GM12878 (cell line): Measurements from ENCODE around the gene RACGAP1. TPM values are rescaled to one million over a fixed set of nuclear protein-coding genes. Genes with fewer than 3 reads are reported as not detected.

Experiments used
- EED ChIP-seq: sonication (generic); IDR thresholded peaks from 2 replicates; pipeline ENCODE4 v1.6.1; 2016; ENCODE audit warnings: antibody characterized with exemption, low read depth
- EP300 ChIP-seq, 2 experiments: fragments of 150-350 bp in 1 of 2; IDR thresholded peaks; 2 replicates each; pipeline ENCODE4 v1.6.1; 2011 to 2012; ENCODE audit warnings: low read depth in 2 of 2, low read length in 2 of 2, borderline replicate concordance in 1 of 2, improper control_type of control experiment in 1 of 2, inconsistent platforms in 1 of 2; ENCODE audit not compliant: control insufficient read depth in 1 of 2
- FOXK2 ChIP-seq: fragments of 450-650 bp; IDR thresholded peaks from 2 replicates; pipeline ENCODE4 v1.6.1; 2017; ENCODE audit warnings: mild to moderate bottlenecking, moderate library complexity
- FOXM1 ChIP-seq: IDR thresholded peaks from 2 replicates; pipeline ENCODE4 v1.6.1; 2012; ENCODE audit warnings: low read depth, mild to moderate bottlenecking, inconsistent platforms, low read length, moderate library complexity
- HDAC2 ChIP-seq: fragments of 200-600 bp; sonication (generic); IDR thresholded peaks from 2 replicates; pipeline ENCODE4 v1.6.1; 2017
- KAT2A ChIP-seq: conservative IDR thresholded peaks from 2 replicates; pipeline ENCODE4 v1.6.1; 2011; ENCODE audit warnings: low read depth, low read length; ENCODE audit not compliant: control insufficient read depth
- MTA2 ChIP-seq: fragments of 450-650 bp; IDR thresholded peaks from 2 replicates; pipeline ENCODE4 v1.6.1; 2016; ENCODE audit warnings: low read depth, mild to moderate bottlenecking, moderate library complexity
- NR2C2 ChIP-seq: IDR thresholded peaks from 2 replicates; pipeline ENCODE4 v1.6.1; 2011; ENCODE audit warnings: borderline replicate concordance, low read depth; ENCODE audit not compliant: control insufficient read depth, insufficient read length
- RB1 ChIP-seq: fragments of 450-650 bp; formaldehyde crosslinking; IDR thresholded peaks from 2 replicates; pipeline ENCODE4 v1.6.1; 2017; ENCODE audit warnings: mild to moderate bottlenecking, borderline replicate concordance
- SMARCA5 ChIP-seq: fragments of 450-650 bp; IDR thresholded peaks from 2 replicates; pipeline ENCODE4 v1.6.1; 2017; ENCODE audit warnings: mild to moderate bottlenecking
- SUZ12 ChIP-seq: fragments of 200-600 bp; sonication (generic); IDR thresholded peaks from one replicate; pipeline ENCODE4 v1.6.1; 2018; ENCODE audit warnings: antibody characterized with exemption, mild to moderate bottlenecking; ENCODE audit not compliant: unreplicated experiment
- ZNF622 ChIP-seq: fragments of 450-650 bp; IDR thresholded peaks from 2 replicates; pipeline ENCODE4 v1.6.1; 2017; ENCODE audit warnings: mild to moderate bottlenecking, inconsistent platforms
- polyA plus RNA-seq, 11 experiments: library from polyadenylated mRNA; depleted of rRNA in 4 of 11; unstranded in 6 of 11; stranded (reverse) in 5 of 11; fragments of >200 nt; fragmentation: Nextera tagmentation in 4 of 11; fragmentation: Illumina TruSeq in 1 of 11; extraction: Ambion mirVana in 4 of 11; extraction: Trizol in 1 of 11; gene quantifications; 1 replicate in 1 of 11; 2 replicates in 10 of 11; pipeline versions ENCODE4 v1.2.1 to v1.2.3, GENCODE V29; 2011 to 2016; ENCODE audit warnings: inconsistent platforms in 2 of 11, missing spikeins in 2 of 11, low read depth in 1 of 11
- total RNA-seq, 4 experiments: library from RNA; depleted of rRNA in 3 of 4; stranded (reverse); fragments of >200 nt in 3 of 4; fragmentation: Illumina TruSeq in 1 of 4; extraction: Trizol in 1 of 4; gene quantifications; 2 replicates each; pipeline versions ENCODE4 v1.2.1 to v1.2.3, GENCODE V29; 2013 to 2021
- TF ChIP-seq, protein P1 (sequence below): IDR thresholded peaks from 2 replicates; pipeline ENCODE4 v1.6.1; 2012; ENCODE audit warnings: improper control_type of control experiment, low read depth, low read length; ENCODE audit not compliant: insufficient replicate concordance
- TF ChIP-seq, protein P2 (sequence below), 3 experiments: IDR thresholded peaks in 2 of 3; conservative IDR thresholded peaks in 1 of 3; 2 replicates each; pipeline ENCODE4 v1.5.1; 2011; ENCODE audit warnings: low read depth in 3 of 3, low read length in 3 of 3, mild to moderate bottlenecking in 3 of 3, control low read depth in 2 of 3, moderate library complexity in 2 of 3, inconsistent platforms in 1 of 3, mixed read lengths in 1 of 3; ENCODE audit not compliant: control insufficient read depth in 2 of 3, insufficient read depth in 1 of 3; ENCODE audit errors: extremely low read depth in 1 of 3
- TF ChIP-seq, protein P3 (sequence below): fragments of 450-650 bp; formaldehyde crosslinking; IDR thresholded peaks from 2 replicates; pipeline ENCODE4 v1.4.0; 2020; ENCODE audit warnings: mild to moderate bottlenecking, moderate library complexity
- TF ChIP-seq, protein P4 (sequence below): IDR thresholded peaks from 2 replicates; pipeline ENCODE4 v1.6.1; 2012; ENCODE audit warnings: low read depth, low read length, improper control_type of control experiment

RACGAP1 gene
- total and polyA plus RNA-seq, 10 of the 15 experiments (the other 5 are each of a cell fraction or from before 2014, with no cell fraction given): 32.4 to 87.9 (median 76.2) TPM

DNA sequence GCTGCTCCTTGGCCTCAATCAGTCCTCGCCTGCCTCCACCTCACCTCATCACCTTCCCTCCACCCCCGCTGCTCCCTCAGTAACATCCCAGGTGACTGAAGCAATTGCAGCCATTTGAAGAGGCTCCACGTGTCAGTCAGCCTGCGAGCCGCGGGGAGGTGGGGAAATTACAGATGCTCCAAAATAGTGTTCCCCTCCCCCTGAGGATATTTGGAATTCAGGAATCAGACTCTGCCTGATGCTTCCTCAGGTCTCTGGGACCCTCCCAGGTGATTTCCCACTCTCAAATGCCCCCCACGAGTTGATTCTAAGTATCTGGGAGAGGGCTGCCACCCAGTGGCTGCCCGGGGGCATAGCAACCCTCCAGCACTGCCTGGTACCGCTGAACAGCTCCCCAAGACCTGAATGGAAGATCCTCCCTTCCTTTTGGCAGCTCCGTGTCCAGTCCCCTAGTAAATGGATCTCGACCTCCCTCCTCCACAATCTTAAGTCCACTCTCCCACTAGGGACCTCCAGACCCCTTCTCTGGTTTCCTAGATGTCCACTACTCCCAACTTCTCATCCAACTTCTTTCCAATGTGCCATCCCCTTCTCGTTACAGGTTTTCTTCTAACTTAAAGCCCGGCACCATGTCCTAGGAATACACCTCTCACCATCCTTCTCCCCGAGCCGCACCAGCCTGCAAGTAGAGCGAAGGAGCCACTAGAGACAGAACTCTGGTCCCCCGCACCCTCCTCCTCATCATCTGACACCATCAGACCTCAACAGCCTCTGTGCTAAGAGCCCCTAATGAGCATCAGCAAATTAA lies 30.7 kb upstream of the RACGAP1 start (continued):
- TF ChIP-seq RB1: 0 out of 2 replicates have a peak, but pooled peaks have one; percentile 63
- TF ChIP-seq SMARCA5: peak; percentile 60; the same call in 1 of the 2 replicates
- TF ChIP-seq FOXM1: no peak
- no peak for TF ChIP-seq ZNF622
- TF ChIP-seq FOXK2: no peak
- TF ChIP-seq EP300 (IDR thresholded peaks at IDR 0.05; ENCODE audit: borderline replicate concordance in 1 of 2, control insufficient read depth in 1 of 2, low read depth in 2 of 2, low read length in 2 of 2): no peak
- TF ChIP-seq, protein P1, sequence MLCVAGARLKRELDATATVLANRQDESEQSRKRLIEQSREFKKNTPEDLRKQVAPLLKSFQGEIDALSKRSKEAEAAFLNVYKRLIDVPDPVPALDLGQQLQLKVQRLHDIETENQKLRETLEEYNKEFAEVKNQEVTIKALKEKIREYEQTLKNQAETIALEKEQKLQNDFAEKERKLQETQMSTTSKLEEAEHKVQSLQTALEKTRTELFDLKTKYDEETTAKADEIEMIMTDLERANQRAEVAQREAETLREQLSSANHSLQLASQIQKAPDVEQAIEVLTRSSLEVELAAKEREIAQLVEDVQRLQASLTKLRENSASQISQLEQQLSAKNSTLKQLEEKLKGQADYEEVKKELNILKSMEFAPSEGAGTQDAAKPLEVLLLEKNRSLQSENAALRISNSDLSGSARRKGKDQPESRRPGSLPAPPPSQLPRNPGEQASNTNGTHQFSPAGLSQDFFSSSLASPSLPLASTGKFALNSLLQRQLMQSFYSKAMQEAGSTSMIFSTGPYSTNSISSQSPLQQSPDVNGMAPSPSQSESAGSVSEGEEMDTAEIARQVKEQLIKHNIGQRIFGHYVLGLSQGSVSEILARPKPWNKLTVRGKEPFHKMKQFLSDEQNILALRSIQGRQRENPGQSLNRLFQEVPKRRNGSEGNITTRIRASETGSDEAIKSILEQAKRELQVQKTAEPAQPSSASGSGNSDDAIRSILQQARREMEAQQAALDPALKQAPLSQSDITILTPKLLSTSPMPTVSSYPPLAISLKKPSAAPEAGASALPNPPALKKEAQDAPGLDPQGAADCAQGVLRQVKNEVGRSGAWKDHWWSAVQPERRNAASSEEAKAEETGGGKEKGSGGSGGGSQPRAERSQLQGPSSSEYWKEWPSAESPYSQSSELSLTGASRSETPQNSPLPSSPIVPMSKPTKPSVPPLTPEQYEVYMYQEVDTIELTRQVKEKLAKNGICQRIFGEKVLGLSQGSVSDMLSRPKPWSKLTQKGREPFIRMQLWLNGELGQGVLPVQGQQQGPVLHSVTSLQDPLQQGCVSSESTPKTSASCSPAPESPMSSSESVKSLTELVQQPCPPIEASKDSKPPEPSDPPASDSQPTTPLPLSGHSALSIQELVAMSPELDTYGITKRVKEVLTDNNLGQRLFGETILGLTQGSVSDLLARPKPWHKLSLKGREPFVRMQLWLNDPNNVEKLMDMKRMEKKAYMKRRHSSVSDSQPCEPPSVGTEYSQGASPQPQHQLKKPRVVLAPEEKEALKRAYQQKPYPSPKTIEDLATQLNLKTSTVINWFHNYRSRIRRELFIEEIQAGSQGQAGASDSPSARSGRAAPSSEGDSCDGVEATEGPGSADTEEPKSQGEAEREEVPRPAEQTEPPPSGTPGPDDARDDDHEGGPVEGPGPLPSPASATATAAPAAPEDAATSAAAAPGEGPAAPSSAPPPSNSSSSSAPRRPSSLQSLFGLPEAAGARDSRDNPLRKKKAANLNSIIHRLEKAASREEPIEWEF: no peak
- TF ChIP-seq, protein P2, sequence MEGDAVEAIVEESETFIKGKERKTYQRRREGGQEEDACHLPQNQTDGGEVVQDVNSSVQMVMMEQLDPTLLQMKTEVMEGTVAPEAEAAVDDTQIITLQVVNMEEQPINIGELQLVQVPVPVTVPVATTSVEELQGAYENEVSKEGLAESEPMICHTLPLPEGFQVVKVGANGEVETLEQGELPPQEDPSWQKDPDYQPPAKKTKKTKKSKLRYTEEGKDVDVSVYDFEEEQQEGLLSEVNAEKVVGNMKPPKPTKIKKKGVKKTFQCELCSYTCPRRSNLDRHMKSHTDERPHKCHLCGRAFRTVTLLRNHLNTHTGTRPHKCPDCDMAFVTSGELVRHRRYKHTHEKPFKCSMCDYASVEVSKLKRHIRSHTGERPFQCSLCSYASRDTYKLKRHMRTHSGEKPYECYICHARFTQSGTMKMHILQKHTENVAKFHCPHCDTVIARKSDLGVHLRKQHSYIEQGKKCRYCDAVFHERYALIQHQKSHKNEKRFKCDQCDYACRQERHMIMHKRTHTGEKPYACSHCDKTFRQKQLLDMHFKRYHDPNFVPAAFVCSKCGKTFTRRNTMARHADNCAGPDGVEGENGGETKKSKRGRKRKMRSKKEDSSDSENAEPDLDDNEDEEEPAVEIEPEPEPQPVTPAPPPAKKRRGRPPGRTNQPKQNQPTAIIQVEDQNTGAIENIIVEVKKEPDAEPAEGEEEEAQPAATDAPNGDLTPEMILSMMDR (IDR thresholded peaks at IDR 0.05 in 2 of 3, conservative IDR thresholded peaks at IDR 0.05 in 1 of 3; ENCODE audit: control insufficient read depth in 2 of 3, extremely low read depth in 1 of 3, insufficient read depth in 1 of 3, low read depth in 3 of 3, low read length in 3 of 3): peak; percentile 81 to 98 (median 96)
- no peak for TF ChIP-seq KAT2A
- TF ChIP-seq EED: no peak
- TF ChIP-seq, protein P3, sequence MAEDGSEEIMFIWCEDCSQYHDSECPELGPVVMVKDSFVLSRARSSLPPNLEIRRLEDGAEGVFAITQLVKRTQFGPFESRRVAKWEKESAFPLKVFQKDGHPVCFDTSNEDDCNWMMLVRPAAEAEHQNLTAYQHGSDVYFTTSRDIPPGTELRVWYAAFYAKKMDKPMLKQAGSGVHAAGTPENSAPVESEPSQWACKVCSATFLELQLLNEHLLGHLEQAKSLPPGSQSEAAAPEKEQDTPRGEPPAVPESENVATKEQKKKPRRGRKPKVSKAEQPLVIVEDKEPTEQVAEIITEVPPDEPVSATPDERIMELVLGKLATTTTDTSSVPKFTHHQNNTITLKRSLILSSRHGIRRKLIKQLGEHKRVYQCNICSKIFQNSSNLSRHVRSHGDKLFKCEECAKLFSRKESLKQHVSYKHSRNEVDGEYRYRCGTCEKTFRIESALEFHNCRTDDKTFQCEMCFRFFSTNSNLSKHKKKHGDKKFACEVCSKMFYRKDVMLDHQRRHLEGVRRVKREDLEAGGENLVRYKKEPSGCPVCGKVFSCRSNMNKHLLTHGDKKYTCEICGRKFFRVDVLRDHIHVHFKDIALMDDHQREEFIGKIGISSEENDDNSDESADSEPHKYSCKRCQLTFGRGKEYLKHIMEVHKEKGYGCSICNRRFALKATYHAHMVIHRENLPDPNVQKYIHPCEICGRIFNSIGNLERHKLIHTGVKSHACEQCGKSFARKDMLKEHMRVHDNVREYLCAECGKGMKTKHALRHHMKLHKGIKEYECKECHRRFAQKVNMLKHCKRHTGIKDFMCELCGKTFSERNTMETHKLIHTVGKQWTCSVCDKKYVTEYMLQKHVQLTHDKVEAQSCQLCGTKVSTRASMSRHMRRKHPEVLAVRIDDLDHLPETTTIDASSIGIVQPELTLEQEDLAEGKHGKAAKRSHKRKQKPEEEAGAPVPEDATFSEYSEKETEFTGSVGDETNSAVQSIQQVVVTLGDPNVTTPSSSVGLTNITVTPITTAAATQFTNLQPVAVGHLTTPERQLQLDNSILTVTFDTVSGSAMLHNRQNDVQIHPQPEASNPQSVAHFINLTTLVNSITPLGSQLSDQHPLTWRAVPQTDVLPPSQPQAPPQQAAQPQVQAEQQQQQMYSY (CRISPR knock-in tag): no peak
- no peak for TF ChIP-seq HDAC2
- TF ChIP-seq, protein P4, sequence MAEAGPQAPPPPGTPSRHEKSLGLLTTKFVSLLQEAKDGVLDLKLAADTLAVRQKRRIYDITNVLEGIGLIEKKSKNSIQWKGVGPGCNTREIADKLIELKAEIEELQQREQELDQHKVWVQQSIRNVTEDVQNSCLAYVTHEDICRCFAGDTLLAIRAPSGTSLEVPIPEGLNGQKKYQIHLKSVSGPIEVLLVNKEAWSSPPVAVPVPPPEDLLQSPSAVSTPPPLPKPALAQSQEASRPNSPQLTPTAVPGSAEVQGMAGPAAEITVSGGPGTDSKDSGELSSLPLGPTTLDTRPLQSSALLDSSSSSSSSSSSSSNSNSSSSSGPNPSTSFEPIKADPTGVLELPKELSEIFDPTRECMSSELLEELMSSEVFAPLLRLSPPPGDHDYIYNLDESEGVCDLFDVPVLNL: no peak
- TF ChIP-seq MTA2: no peak
- no peak for TF ChIP-seq NR2C2
- no peak for TF ChIP-seq SUZ12
